NCI-H524 treated with DMSO at 0.1 percent for 48 hours (cell line): ENCODE measurements around the gene BPIFB1.

Experiments used
- DNase-seq: peaks from one replicate; lab custom pipeline; 2025; lab: John Stamatoyannopoulos, UW

BPIFB1 gene

GRCh38 chr20:33298391-33298790 is 15.4 kb downstream of the BPIFB1 start:
- no peak for DNase-seq

- DNase-seq = no peak
Measured at GRCh38 chr20:33299111-33299603, 16.1 kb downstream of the BPIFB1 start.

- no peak for DNase-seq
Measured at GRCh38 chr20:33301192-33301930, 18.3 kb downstream of the BPIFB1 start.

- no peak for DNase-seq
Measured at GRCh38 chr20:33303595-33303994, 20.6 kb downstream of the BPIFB1 start.

GRCh38 chr20:33304046-33304445 is 21.0 kb downstream of the BPIFB1 start:
- DNase-seq = no peak

- DNase-seq = no peak
Measured at GRCh38 chr20:33305589-33306057, 22.6 kb downstream of the BPIFB1 start.

GRCh38 chr20:33306228-33306627 is 23.2 kb downstream of the BPIFB1 start:
- no peak for DNase-seq

- no peak for DNase-seq
Measured at GRCh38 chr20:33306807-33307206, 23.8 kb downstream of the BPIFB1 start.

GRCh38 chr20:33308668-33309067 is 25.7 kb downstream of the BPIFB1 start:
- no peak for DNase-seq

- DNase-seq = no peak
Measured at GRCh38 chr20:33309631-33310030, 26.6 kb downstream of the BPIFB1 start.

- no peak for DNase-seq
Measured at GRCh38 chr20:33310327-33310899, 27.4 kb downstream of the BPIFB1 start.

GRCh38 chr20:33311011-33311410 is 28.0 kb downstream of the BPIFB1 start:
- no peak for DNase-seq

GRCh38 chr20:33311996-33312395 is 29.0 kb downstream of the BPIFB1 start:
- no peak for DNase-seq

- no peak for DNase-seq
Measured at GRCh38 chr20:33312583-33312982, 29.6 kb downstream of the BPIFB1 start.

- DNase-seq = no peak
Measured at GRCh38 chr20:33313686-33314314, 30.8 kb downstream of the BPIFB1 start.

GRCh38 chr20:33316343-33316742 is 33.3 kb downstream of the BPIFB1 start:
- DNase-seq = no peak

- no peak for DNase-seq
Measured at GRCh38 chr20:33316958-33317357, 33.9 kb downstream of the BPIFB1 start.

- DNase-seq = no peak
Measured at GRCh38 chr20:33317424-33318095, 34.5 kb downstream of the BPIFB1 start.

- no peak for DNase-seq
Measured at GRCh38 chr20:33318096-33318429, 35.0 kb downstream of the BPIFB1 start.

- no peak for DNase-seq
Measured at GRCh38 chr20:33320006-33320405, 37.0 kb downstream of the BPIFB1 start.

- no peak for DNase-seq
Measured at GRCh38 chr20:33322456-33322855, 39.4 kb downstream of the BPIFB1 start.

GRCh38 chr20:33323236-33323635 is 40.2 kb downstream of the BPIFB1 start:
- no peak for DNase-seq

GRCh38 chr20:33325350-33325749 is 42.3 kb downstream of the BPIFB1 start:
- no peak for DNase-seq
